ENCODE results near the gene JHY. TPM values are rescaled to one million over a fixed set of nuclear protein-coding genes. Genes with fewer than 3 reads are reported as not detected.

JHY gene
- total RNA-seq, 1 experiment from 2014 or later: 4.8 TPM

DNA sequence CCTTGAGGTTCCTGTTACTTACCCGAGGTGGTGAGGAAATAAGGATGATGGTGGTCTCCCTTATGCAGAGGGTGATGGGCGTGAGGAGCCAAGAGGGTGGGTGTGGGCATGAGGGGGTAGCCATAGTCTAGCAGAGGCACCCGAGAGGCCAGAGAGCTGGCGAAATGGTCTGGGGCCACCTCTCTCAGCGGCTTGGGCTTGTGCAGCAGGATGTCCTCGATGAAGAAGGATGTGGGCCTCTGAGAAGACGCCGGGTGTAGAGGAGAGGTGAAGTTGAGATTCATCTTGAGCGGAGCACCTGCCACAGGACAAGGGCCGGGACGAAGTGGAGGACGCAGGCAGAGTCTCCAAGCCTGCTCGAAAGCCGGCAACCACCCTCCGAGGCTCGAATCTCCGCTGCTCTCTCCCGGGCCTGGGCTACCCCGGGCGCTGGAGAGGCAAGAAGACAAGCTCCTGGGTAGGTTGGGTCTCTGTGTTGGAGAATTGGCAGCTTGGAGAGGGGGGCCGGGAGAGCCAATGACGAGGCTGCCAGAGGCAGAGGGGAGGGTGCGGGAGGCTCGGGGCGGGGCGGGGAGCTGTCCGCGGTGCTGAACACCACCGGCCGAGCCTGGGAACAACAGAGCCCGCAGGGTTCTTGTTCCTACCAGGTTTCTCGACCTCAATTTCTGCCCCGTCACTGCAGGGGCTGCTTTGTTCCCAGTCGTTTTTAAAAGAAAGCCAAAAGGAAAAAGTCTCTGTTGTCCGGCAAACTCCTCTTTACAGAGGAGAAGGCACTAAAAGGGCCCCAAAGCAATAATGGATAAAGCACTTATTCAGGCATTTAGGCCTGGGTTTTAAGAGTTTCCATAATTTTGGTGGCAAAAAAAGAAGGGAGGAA, 99.1 kb downstream of the JHY start, which contains the start of gene BSX:
TSS of gene BSX (minus strand) at position 447 of the 877 bp plus-strand sequence. CDS start at position 284, 163 bp downstream.
- ChIA-PET RAD21 (ENCODE audit: low non-redundant PET in 1 of 2, low total read pairs in 2 of 2, uncharacterized antibody in 2 of 2, unreplicated experiment in 2 of 2) (no interaction called here), POLR2A (no interaction called here), CTCF (no interaction called here)
- Histone ChIP-seq H3K9me3 (ENCODE audit: control insufficient read depth in 1 of 2, insufficient read depth in 1 of 2, low read depth in 1 of 2, low read length in 2 of 2) (no peaks in the 10 kb centered on the region), H2AFZ (ENCODE audit: low read depth, low read length, poor library complexity, severe bottlenecking) (no peak within 1 kb of the TSS), H3K27me3 (ENCODE audit: insufficient read depth, low read length) (peaks cover 52% of the 10 kb centered on the region), H3K36me3 (ENCODE audit: control insufficient read depth in 1 of 2, insufficient read depth in 2 of 2, low read length in 2 of 2) (no peaks in the 10 kb centered on the region), H3K27ac (ENCODE audit: low read depth, low read length) (no peak within 1 kb of the TSS), H3K4me1 (ENCODE audit: control insufficient read depth in 1 of 2, insufficient read depth in 2 of 2, low read length in 2 of 2) (no peaks in the 10 kb centered on the region), H3K9ac (ENCODE audit: low read length) (no peak within 1 kb of the TSS), H3K4me3 (replicated peaks in 1 of 2; ENCODE audit: low read depth in 1 of 2, low read length in 2 of 2) (no peak within 1 kb of the TSS), H3K9me2 (ENCODE audit: insufficient read depth) (no peaks in the 10 kb centered on the region), H4K20me1 (ENCODE audit: insufficient read depth) (no peaks in the 10 kb centered on the region), H3K4me2 (ENCODE audit: low read length) (no peak within 1 kb of the TSS), H3K79me2 (ENCODE audit: insufficient read depth, low read length) (no peaks in the 10 kb centered on the region)
- TF ChIP-seq, protein P1, sequence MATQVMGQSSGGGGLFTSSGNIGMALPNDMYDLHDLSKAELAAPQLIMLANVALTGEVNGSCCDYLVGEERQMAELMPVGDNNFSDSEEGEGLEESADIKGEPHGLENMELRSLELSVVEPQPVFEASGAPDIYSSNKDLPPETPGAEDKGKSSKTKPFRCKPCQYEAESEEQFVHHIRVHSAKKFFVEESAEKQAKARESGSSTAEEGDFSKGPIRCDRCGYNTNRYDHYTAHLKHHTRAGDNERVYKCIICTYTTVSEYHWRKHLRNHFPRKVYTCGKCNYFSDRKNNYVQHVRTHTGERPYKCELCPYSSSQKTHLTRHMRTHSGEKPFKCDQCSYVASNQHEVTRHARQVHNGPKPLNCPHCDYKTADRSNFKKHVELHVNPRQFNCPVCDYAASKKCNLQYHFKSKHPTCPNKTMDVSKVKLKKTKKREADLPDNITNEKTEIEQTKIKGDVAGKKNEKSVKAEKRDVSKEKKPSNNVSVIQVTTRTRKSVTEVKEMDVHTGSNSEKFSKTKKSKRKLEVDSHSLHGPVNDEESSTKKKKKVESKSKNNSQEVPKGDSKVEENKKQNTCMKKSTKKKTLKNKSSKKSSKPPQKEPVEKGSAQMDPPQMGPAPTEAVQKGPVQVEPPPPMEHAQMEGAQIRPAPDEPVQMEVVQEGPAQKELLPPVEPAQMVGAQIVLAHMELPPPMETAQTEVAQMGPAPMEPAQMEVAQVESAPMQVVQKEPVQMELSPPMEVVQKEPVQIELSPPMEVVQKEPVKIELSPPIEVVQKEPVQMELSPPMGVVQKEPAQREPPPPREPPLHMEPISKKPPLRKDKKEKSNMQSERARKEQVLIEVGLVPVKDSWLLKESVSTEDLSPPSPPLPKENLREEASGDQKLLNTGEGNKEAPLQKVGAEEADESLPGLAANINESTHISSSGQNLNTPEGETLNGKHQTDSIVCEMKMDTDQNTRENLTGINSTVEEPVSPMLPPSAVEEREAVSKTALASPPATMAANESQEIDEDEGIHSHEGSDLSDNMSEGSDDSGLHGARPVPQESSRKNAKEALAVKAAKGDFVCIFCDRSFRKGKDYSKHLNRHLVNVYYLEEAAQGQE (IDR thresholded peaks at IDR 0.05; ENCODE audit: low read depth): peak; percentile 91
- TF ChIP-seq SRF (IDR thresholded peaks at IDR 0.05; ENCODE audit: low read depth) (no peak), ELF1 (IDR thresholded peaks at IDR 0.05; ENCODE audit: borderline replicate concordance, low read depth) (no peak), YY1 (IDR thresholded peaks at IDR 0.05; ENCODE audit: extremely low read depth, insufficient replicate concordance, low read depth, low read length) (no peak), JUND (IDR thresholded peaks at IDR 0.05) (no peak), FOSL1 (IDR thresholded peaks at IDR 0.05; ENCODE audit: low read depth) (no peak), SIN3A (IDR thresholded peaks at IDR 0.05; ENCODE audit: low read depth) (no peak), RAD21 (IDR thresholded peaks at IDR 0.05; ENCODE audit: low read depth) (no peak), ZNF274 (IDR thresholded peaks at IDR 0.05; ENCODE audit: low read depth, low read length) (no peak), EZH2phosphoT487 (IDR thresholded peaks at IDR 0.05; ENCODE audit: borderline replicate concordance) (0 out of 2 replicates have a peak, but pooled peaks have one; percentile 44), POLR2AphosphoS5 (IDR thresholded peaks at IDR 0.05; ENCODE audit: low read depth, low read length) (no peak)
- TF ChIP-seq, protein P2, sequence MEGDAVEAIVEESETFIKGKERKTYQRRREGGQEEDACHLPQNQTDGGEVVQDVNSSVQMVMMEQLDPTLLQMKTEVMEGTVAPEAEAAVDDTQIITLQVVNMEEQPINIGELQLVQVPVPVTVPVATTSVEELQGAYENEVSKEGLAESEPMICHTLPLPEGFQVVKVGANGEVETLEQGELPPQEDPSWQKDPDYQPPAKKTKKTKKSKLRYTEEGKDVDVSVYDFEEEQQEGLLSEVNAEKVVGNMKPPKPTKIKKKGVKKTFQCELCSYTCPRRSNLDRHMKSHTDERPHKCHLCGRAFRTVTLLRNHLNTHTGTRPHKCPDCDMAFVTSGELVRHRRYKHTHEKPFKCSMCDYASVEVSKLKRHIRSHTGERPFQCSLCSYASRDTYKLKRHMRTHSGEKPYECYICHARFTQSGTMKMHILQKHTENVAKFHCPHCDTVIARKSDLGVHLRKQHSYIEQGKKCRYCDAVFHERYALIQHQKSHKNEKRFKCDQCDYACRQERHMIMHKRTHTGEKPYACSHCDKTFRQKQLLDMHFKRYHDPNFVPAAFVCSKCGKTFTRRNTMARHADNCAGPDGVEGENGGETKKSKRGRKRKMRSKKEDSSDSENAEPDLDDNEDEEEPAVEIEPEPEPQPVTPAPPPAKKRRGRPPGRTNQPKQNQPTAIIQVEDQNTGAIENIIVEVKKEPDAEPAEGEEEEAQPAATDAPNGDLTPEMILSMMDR (IDR thresholded peaks at IDR 0.05 in 2 of 3, conservative IDR thresholded peaks at IDR 0.05 in 1 of 3; ENCODE audit: borderline replicate concordance in 1 of 3, insufficient read depth in 1 of 3, low read depth in 2 of 3, low read length in 2 of 3): no peak
- TF ChIP-seq, protein P3, sequence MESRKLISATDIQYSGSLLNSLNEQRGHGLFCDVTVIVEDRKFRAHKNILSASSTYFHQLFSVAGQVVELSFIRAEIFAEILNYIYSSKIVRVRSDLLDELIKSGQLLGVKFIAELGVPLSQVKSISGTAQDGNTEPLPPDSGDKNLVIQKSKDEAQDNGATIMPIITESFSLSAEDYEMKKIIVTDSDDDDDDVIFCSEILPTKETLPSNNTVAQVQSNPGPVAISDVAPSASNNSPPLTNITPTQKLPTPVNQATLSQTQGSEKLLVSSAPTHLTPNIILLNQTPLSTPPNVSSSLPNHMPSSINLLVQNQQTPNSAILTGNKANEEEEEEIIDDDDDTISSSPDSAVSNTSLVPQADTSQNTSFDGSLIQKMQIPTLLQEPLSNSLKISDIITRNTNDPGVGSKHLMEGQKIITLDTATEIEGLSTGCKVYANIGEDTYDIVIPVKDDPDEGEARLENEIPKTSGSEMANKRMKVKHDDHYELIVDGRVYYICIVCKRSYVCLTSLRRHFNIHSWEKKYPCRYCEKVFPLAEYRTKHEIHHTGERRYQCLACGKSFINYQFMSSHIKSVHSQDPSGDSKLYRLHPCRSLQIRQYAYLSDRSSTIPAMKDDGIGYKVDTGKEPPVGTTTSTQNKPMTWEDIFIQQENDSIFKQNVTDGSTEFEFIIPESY (IDR thresholded peaks at IDR 0.05; ENCODE audit: extremely low read depth, insufficient replicate concordance, low read length): no peak
- TF ChIP-seq, protein P4, sequence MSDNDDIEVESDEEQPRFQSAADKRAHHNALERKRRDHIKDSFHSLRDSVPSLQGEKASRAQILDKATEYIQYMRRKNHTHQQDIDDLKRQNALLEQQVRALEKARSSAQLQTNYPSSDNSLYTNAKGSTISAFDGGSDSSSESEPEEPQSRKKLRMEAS (IDR thresholded peaks at IDR 0.05): no peak
- DNase-seq (ENCODE audit: low read depth, low spot score) (no peak), ATAC-seq (peak; percentile 97)
- no TSS peak for BruUV-seq (replicated peaks)
- intact Hi-C loops (cut with micrococcal nuclease): no loop called here
